PC-9 (cell line): ENCODE measurements around the gene CLIC1. TPM values are rescaled to one million over a fixed set of nuclear protein-coding genes. Genes with fewer than 3 reads are reported as not detected.
A peak's percentile ranks its signal among the peaks of the same experiment; 100 is the strongest.

Experiments
- BruUV-seq: library from RNA; stranded (reverse); fragments of 400-500 nt; replicated peaks from 2 replicates; lab custom pipeline; 2021; lab: Mats Ljungman, UMichigan
- CTCF ChIA-PET: fragments of 300-600 bp; sonication (Branson Sonifier 250); formaldehyde crosslinking; loops from one replicate; lab custom pipeline; 2022; ENCODE audit warnings: antibody characterized with exemption; lab: Charles Lee
- POLR2A ChIA-PET: fragments of 300-600 bp; sonication (Branson Sonifier 250); formaldehyde crosslinking; loops from one replicate; lab custom pipeline; 2022; ENCODE audit warnings: antibody characterized with exemption; ENCODE audit not compliant: unreplicated experiment; lab: Charles Lee
- DNase-seq, 2 experiments: peaks; one replicate each; pipeline versions ENCODE4 v3.0.0 to v3.0.0-alpha.2; 2015 to 2022; ENCODE audit warnings: mixed read lengths in 1 of 2
- H2AFZ ChIP-seq: fragments of 200-600 bp; sonication (generic); 2 replicates; pipeline ENCODE4 v1.8.1; 2017; ENCODE audit warnings: antibody characterized with exemption
- H3F3A ChIP-seq: fragments of 200-600 bp; sonication (generic); 2 replicates; pipeline ENCODE4 v1.8.1; 2017; ENCODE audit warnings: antibody characterized with exemption, mild to moderate bottlenecking, low read depth; ENCODE audit not compliant: insufficient read depth
- H3K27ac ChIP-seq: fragments of 200-600 bp; sonication (generic); 2 replicates; pipeline ENCODE4 v1.6.1; 2016; ENCODE audit warnings: mixed run types
- H3K27me3 ChIP-seq: fragments of 200-600 bp; sonication (generic); 2 replicates; pipeline ENCODE4 v1.6.1; 2016; ENCODE audit warnings: low read depth, mixed run types; ENCODE audit not compliant: insufficient read depth
- H3K36me3 ChIP-seq: fragments of 200-600 bp; sonication (generic); 2 replicates; pipeline ENCODE4 v1.6.1; 2016; ENCODE audit warnings: low read depth, mixed run types
- H3K4me1 ChIP-seq: fragments of 200-600 bp; sonication (generic); replicated peaks from 2 replicates; pipeline ENCODE4 v1.6.1; 2016; ENCODE audit warnings: mixed run types; ENCODE audit not compliant: insufficient read depth
- H3K4me2 ChIP-seq: fragments of 200-600 bp; sonication (generic); 2 replicates; pipeline ENCODE4 v1.6.1; 2017; ENCODE audit warnings: mixed run types
- H3K4me3 ChIP-seq: fragments of 200-600 bp; sonication (generic); 2 replicates; pipeline ENCODE4 v1.6.1; 2016; ENCODE audit warnings: mixed run types
- H3K79me2 ChIP-seq: fragments of 200-600 bp; sonication (generic); 2 replicates; pipeline ENCODE4 v1.6.1; 2017; ENCODE audit warnings: low read depth, mixed run types
- H3K9me2 ChIP-seq: fragments of 200-600 bp; sonication (generic); 2 replicates; pipeline ENCODE4 v1.8.1; 2017; ENCODE audit warnings: mild to moderate bottlenecking; ENCODE audit not compliant: insufficient read depth
- H3K9me3 ChIP-seq: fragments of 200-600 bp; sonication (generic); 2 replicates; pipeline ENCODE4 v1.8.1; 2016; ENCODE audit warnings: low read depth; ENCODE audit not compliant: insufficient read depth
- H4K20me1 ChIP-seq: fragments of 200-600 bp; sonication (generic); 2 replicates; pipeline ENCODE4 v1.8.1; 2017; ENCODE audit not compliant: insufficient read depth
- CTCF ChIP-seq: fragments of 200-600 bp; sonication (generic); conservative IDR thresholded peaks from 2 replicates; pipeline ENCODE4 v1.6.1; 2017; ENCODE audit warnings: mixed run types, antibody characterized with exemption, mild to moderate bottlenecking, moderate library complexity
- EZH2 ChIP-seq: fragments of 200-600 bp; sonication (generic); IDR thresholded peaks from 2 replicates; pipeline ENCODE4 v1.8.0; 2017; ENCODE audit warnings: antibody characterized with exemption, low read depth
- intact Hi-C: fragments of 100-400 bp; cut with micrococcal nuclease; formaldehyde crosslinking; loops from one replicate; pipeline ENCODE4 v1.10.0; 2022; ENCODE audit not compliant: unreplicated experiment
- total RNA-seq: library from RNA; stranded (reverse); gene quantifications from 2 replicates; pipeline ENCODE4 v1.2.3, GENCODE V29; 2021

CLIC1 gene
- total RNA-seq, 1 experiment from 2014 or later = 599 TPM

GRCh38 chr6:31721351-31722020, 14.8 kb downstream of the CLIC1 start, which contains the start of gene LY6G6C:
Gene LY6G6C (minus strand): TSS chr6:31721746. CDS start chr6:31721679, 67 bp downstream.
- H4K20me1 ChIP-seq = no peaks in the 10 kb centered on the region
- ChIA-PET POLR2A (no interaction called here), CTCF (no interaction called here)
- intact Hi-C loops = no loop called here
- TF ChIP-seq EZH2 = no peak
- no peak for TF ChIP-seq CTCF
- peaks cover 42% of the 10 kb centered on the region for H3K4me1 ChIP-seq
- no peaks in the 10 kb centered on the region for H3K9me3 ChIP-seq
- H3K4me3 ChIP-seq = no peak within 1 kb of the TSS
- BruUV-seq = no TSS peak
- no peak for DNase-seq
- H3K9me2 ChIP-seq = no peaks in the 10 kb centered on the region
- 0 out of 2 replicates have a peak within 1 kb of the TSS, but pooled peaks have one; percentile 5 for H3K27ac ChIP-seq
- no peaks in the 10 kb centered on the region for H3K27me3 ChIP-seq
- H3K79me2 ChIP-seq = no peaks in the 10 kb centered on the region
- H3K36me3 ChIP-seq = no peaks in the 10 kb centered on the region
- H3K4me2 ChIP-seq = peak within 1 kb of the TSS; percentile 59
- H2AFZ ChIP-seq = no peak within 1 kb of the TSS
- H3F3A ChIP-seq = peaks cover 32% of the 10 kb centered on the region; the same call in 1 of the 2 replicates

GRCh38 chr6:31720196-31720770, 16.0 kb downstream of the CLIC1 start:
- Histone ChIP-seq H3F3A (peaks cover 27% of the 10 kb centered on the region; the same call in 1 of the 2 replicates), H3K4me3 (no peak overlapping the region), H4K20me1 (no peaks in the 10 kb centered on the region), H3K4me1 (peaks cover 42% of the 10 kb centered on the region), H3K9me2 (no peaks in the 10 kb centered on the region), H3K27ac (peak overlapping the region; percentile 28; the same call in 1 of the 2 replicates), H3K27me3 (no peaks in the 10 kb centered on the region), H3K4me2 (peak overlapping the region; percentile 59), H3K36me3 (no peaks in the 10 kb centered on the region), H3K79me2 (no peaks in the 10 kb centered on the region), H2AFZ (no peak overlapping the region), H3K9me3 (no peaks in the 10 kb centered on the region)
- ChIA-PET CTCF (no interaction called here), POLR2A (interaction anchor here (0.7 kb wide), 2 partner anchors 13 to 17 kb away, joined by 3 read pairs; partner anchors contain the start of gene ABHD16A)
- BruUV-seq = no TSS peak
- intact Hi-C loops = no loop called here
- TF ChIP-seq EZH2 = no peak
- no peak for TF ChIP-seq CTCF
- peak; percentile 66 to 69 for DNase-seq

GRCh38 chr6:31719001-31719400, 17.3 kb downstream of the CLIC1 start:
- no peaks in the 10 kb centered on the region for H3K27me3 ChIP-seq
- intact Hi-C loops = no loop called here
- no peaks in the 10 kb centered on the region for H3K36me3 ChIP-seq
- no peak for TF ChIP-seq CTCF
- no peaks in the 10 kb centered on the region for H3K79me2 ChIP-seq
- H3K4me3 ChIP-seq = no peak overlapping the region
- POLR2A ChIA-PET = interaction anchor here (0.6 kb wide), 1 partner anchor 118 kb away, joined by 4 read pairs; no protein-coding TSS in a partner anchor
- no TSS peak for BruUV-seq
- peaks cover 27% of the 10 kb centered on the region; the same call in 1 of the 2 replicates for H3F3A ChIP-seq
- H2AFZ ChIP-seq = no peak overlapping the region
- CTCF ChIA-PET = interaction anchor here (0.6 kb wide), 1 partner anchor 535 kb away, joined by 5 read pairs; no protein-coding TSS in a partner anchor
- H3K9me2 ChIP-seq = no peaks in the 10 kb centered on the region
- H3K4me2 ChIP-seq = peak overlapping the region; percentile 59
- H3K27ac ChIP-seq = no peak overlapping the region; the same call in 1 of the 2 replicates
- H3K9me3 ChIP-seq = no peaks in the 10 kb centered on the region
- H3K4me1 ChIP-seq = peaks cover 42% of the 10 kb centered on the region
- no peaks in the 10 kb centered on the region for H4K20me1 ChIP-seq
- DNase-seq = no peak
